ENCODE measurements around the gene HSFX3.

DNA sequence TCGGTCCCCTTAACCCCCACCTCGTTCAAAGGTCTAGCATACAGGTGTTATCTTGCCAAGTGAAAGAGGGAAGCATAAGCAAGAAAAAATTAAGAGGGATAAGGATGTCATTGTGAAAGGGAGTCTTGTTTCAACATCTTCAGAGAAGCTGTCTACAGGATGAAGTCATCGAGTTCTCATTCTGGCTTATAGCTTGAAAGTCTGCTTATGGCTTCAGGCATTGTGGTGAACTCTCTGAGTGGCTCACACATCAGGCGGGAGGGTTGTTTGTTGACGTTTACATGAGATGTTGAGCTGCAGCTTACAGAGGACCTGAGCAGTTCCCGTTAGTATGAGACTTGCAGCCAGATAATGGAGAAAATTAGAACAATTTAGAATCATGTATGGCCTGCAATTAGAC is 20.9 kb upstream of the HSFX3 start:
- TF ChIP-seq ELF4 (IDR thresholded peaks at IDR 0.05) (no peak), FOXA1 (IDR thresholded peaks at IDR 0.05) (no peak), BHLHE40 (IDR thresholded peaks at IDR 0.05; ENCODE audit: borderline replicate concordance) (no peak), ARNT (IDR thresholded peaks at IDR 0.05) (no peak), LEF1 (IDR thresholded peaks at IDR 0.05; ENCODE audit: borderline replicate concordance) (no peak)

Data from HEK293T (cell line).